Colonic mucosa (tissue), 4 donors: ENCODE results near the gene XG. TPM values are rescaled to one million over a fixed set of nuclear protein-coding genes. Genes with fewer than 3 reads are reported as not detected.
"Not testable (repeated sequence)": the region's sequence is repeated elsewhere in the genome, so short reads cannot be mapped to it uniquely, and the experiment has no call there.

Experiments used
- DNase-seq: peaks from one replicate; pipeline ENCODE4 v3.0.0-alpha.2; 2020
- H3K27ac ChIP-seq: fragments of 200-600 bp; one replicate; pipeline ENCODE4 v1.8.0; 2021
- H3K27me3 ChIP-seq: fragments of 200-600 bp; one replicate; pipeline ENCODE4 v1.8.0; 2021
- H3K36me3 ChIP-seq: fragments of 200-600 bp; one replicate; pipeline ENCODE4 v1.8.0; 2021
- H3K4me1 ChIP-seq: fragments of 200-600 bp; one replicate; pipeline ENCODE4 v1.8.0; 2021; ENCODE audit warnings: mild to moderate bottlenecking
- H3K4me3 ChIP-seq: fragments of 200-600 bp; one replicate; pipeline ENCODE4 v1.8.0; 2021
- H3K9ac ChIP-seq, 2 donors: one replicate each; pipeline ENCODE4 v1.7.0; 2013; ENCODE audit warnings: control low read depth in 2 of 2, low read depth in 2 of 2, low read length in 2 of 2
- H3K9me3 ChIP-seq: fragments of 200-600 bp; one replicate; pipeline ENCODE4 v1.8.0; 2021
- CTCF ChIP-seq: fragments of 200-600 bp; IDR thresholded peaks from one replicate; pipeline ENCODE4 v1.8.0; 2022; ENCODE audit warnings: antibody characterized with exemption, mild to moderate bottlenecking
- intact Hi-C: fragments of 100-400 bp; cut with DNase I; formaldehyde crosslinking; loops from one replicate; pipeline ENCODE4 v1.14.1; 2022
- total RNA-seq, 2 donors: library from RNA; stranded (reverse); fragmentation: NEBNext Ultra II Directional in 1 of 2; extraction: Animal tissue kit (Norgen Biotek cat#: 25700) in 1 of 2; gene quantifications; one replicate each; pipeline ENCODE4 v1.2.1, GENCODE V29; 2021
- donor health status: healthy.
- donor health status: DM: no; HTN: no; CAD: no.
- donor health status: DM: no; HTN: no; CAD: no.

Gene XG
- total RNA-seq, 2 donors from 2014 or later = 0.50 TPM; not detected in 1

DNA sequence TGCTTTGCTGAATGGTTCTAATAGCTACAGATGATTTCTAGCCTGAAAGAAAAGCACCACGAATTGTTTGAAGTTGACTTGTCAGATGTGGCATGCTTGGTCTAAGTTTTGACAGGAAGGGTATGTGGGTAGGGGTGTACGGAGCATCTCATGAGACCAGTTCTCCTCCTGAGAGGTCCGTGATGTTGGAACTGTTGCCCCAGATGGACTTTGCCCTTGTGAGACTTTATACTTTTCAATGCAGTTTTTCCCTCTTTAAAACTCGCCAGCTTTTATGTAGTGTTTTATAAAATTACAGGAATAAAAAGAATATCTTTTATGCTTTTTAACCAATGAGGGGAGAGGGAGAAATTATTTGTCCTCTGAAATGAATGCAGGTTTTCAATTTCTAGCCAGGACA lies 16.6 kb upstream of the XG start:
- no peak for TF ChIP-seq CTCF
- no peak for DNase-seq
- Histone ChIP-seq H3K36me3 (no peaks in the 10 kb centered on the region), H3K4me3 (no peak overlapping the region), H3K9ac (no peak overlapping the region), H3K27ac (no peak overlapping the region), H3K9me3 (no peaks in the 10 kb centered on the region), H3K27me3 (no peaks in the 10 kb centered on the region), H3K4me1 (no peaks in the 10 kb centered on the region)
- intact Hi-C loops = no loop called here

- no peak for TF ChIP-seq CTCF
- Histone ChIP-seq H3K9ac (no peak overlapping the region), H3K36me3 (no peaks in the 10 kb centered on the region), H3K27ac (no peak overlapping the region), H3K9me3 (no peaks in the 10 kb centered on the region), H3K27me3 (no peaks in the 10 kb centered on the region), H3K4me1 (no peaks in the 10 kb centered on the region), H3K4me3 (no peak overlapping the region)
- intact Hi-C loops = no loop called here
- DNase-seq = no peak
Observed at GRCh38 chrX:2740672-2741071, 11.2 kb upstream of the XG start.

- H3K27me3 ChIP-seq = no peaks in the 10 kb centered on the region
- H3K36me3 ChIP-seq = no peaks in the 10 kb centered on the region
- H3K9ac ChIP-seq = no peak overlapping the region
- no peak for DNase-seq
- no peaks in the 10 kb centered on the region for H3K9me3 ChIP-seq
- H3K27ac ChIP-seq = no peak overlapping the region
- intact Hi-C loops = no loop called here
- H3K4me3 ChIP-seq = no peak overlapping the region
- no peak for TF ChIP-seq CTCF
- no peaks in the 10 kb centered on the region for H3K4me1 ChIP-seq
Observed at GRCh38 chrX:2741386-2741785, 10.5 kb upstream of the XG start.

- intact Hi-C loops, H3K27ac ChIP-seq, DNase-seq, H3K4me3 ChIP-seq, H3K27me3 ChIP-seq, H3K9me3 ChIP-seq, H3K4me1 ChIP-seq, H3K36me3 ChIP-seq, H3K9ac ChIP-seq: not testable (repeated sequence)
Observed at GRCh38 chrX:2746250-2746649, 5.6 kb upstream of the XG start.

- Histone ChIP-seq H3K27me3 (no peaks in the 10 kb centered on the region), H3K27ac (no peak overlapping the region), H3K9ac (no peak overlapping the region), H3K4me1 (no peaks in the 10 kb centered on the region), H3K36me3 (no peaks in the 10 kb centered on the region), H3K4me3 (no peak overlapping the region), H3K9me3 (no peaks in the 10 kb centered on the region)
- no peak for DNase-seq
- no peak for TF ChIP-seq CTCF
- intact Hi-C loops = no loop called here
Observed at GRCh38 chrX:2748171-2748814, 3.5 kb upstream of the XG start.

DNA sequence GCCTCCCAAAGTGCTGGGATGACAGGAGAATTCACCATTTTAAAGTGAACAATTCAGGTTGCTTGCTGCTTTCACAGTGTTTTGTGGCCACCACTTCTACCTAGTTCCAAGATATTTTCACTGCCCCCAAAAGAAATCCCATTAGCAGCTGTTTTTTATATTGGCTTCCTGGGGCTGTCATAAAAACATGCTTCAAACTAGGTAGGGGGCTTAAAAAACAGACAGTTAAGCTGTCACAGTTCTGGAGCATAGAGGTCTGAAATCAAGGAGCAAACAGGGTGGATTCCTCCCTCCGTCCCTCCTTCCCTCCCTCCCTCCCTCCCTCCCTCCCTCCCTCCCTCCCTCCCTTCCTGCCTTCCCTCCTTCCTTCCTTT lies 3.0 kb upstream of the XG start:
- Histone ChIP-seq H3K4me1 (no peaks in the 10 kb centered on the region), H3K9ac (no peak overlapping the region), H3K9me3 (no peaks in the 10 kb centered on the region), H3K27me3 (no peaks in the 10 kb centered on the region), H3K4me3 (no peak overlapping the region), H3K27ac (no peak overlapping the region), H3K36me3 (no peaks in the 10 kb centered on the region)
- no peak for DNase-seq
- intact Hi-C loops = no loop called here
- no peak for TF ChIP-seq CTCF
